IMR-90 (cell line): ENCODE results near the gene AKR1E2. TPM values are rescaled to one million over a fixed set of nuclear protein-coding genes. Genes with fewer than 3 reads are reported as not detected.

Experiments
- ATAC-seq: fragments of 200-7000 bp; cut with Tn5 transposase; 2 replicates; pipeline ENCODE4 v1.9.1; 2020; ENCODE audit warnings: low read depth, mild to moderate bottlenecking, moderate library complexity
- BruUV-seq: library from RNA; stranded (reverse); fragments of 400-500 nt; replicated peaks from 2 replicates; lab custom pipeline; 2021; lab: Mats Ljungman, UMichigan
- CTCF ChIA-PET: fragments of 300-600 bp; formaldehyde crosslinking; extraction: SDS; loops from one replicate; lab custom pipeline; 2021; ENCODE audit warnings: antibody characterized with exemption; lab: Yijun Ruan, JAX
- POLR2A ChIA-PET: fragments of 300-600 bp; sonication (Branson Sonifier 250); formaldehyde crosslinking; loops from one replicate; lab custom pipeline; 2022; ENCODE audit warnings: antibody characterized with exemption; ENCODE audit not compliant: unreplicated experiment; lab: Charles Lee
- DNase-seq: peaks from one replicate; pipeline ENCODE4 v3.0.0; 2013
- H2AFZ ChIP-seq: replicated peaks from 2 replicates; pipeline ENCODE3; 2013; ENCODE audit warnings: low read length, mild to moderate bottlenecking; ENCODE audit not compliant: poor library complexity
- H2AK5ac ChIP-seq: 2 replicates; pipeline ENCODE4 v1.6.1; 2013; ENCODE audit warnings: low read depth, low read length, inconsistent platforms
- H2AK9ac ChIP-seq: replicated peaks from 2 replicates; pipeline ENCODE3; 2013; ENCODE audit warnings: mild to moderate bottlenecking, low read depth, low read length, moderate library complexity; ENCODE audit not compliant: poor library complexity
- H2BK120ac ChIP-seq: 2 replicates; pipeline ENCODE4 v1.6.1; 2013; ENCODE audit warnings: low read depth, low read length, inconsistent platforms
- H2BK15ac ChIP-seq: 3 replicates; pipeline ENCODE4 v1.6.1; 2013; ENCODE audit warnings: low read depth, low read length, inconsistent platforms
- H2BK20ac ChIP-seq: 2 replicates; pipeline ENCODE4 v1.6.1; 2013; ENCODE audit warnings: low read depth, mild to moderate bottlenecking, inconsistent platforms, low read length, moderate library complexity
- H2BK5ac ChIP-seq: 2 replicates; pipeline ENCODE4 v1.6.1; 2013; ENCODE audit warnings: mild to moderate bottlenecking, low read depth, low read length, inconsistent platforms; ENCODE audit not compliant: poor library complexity, severe bottlenecking
- H3K14ac ChIP-seq: replicated peaks from 2 replicates; pipeline ENCODE4 v1.6.1; 2013; ENCODE audit warnings: low read depth, low read length, inconsistent platforms
- H3K18ac ChIP-seq: 2 replicates; pipeline ENCODE4 v1.6.1; 2013; ENCODE audit warnings: low read depth, low read length, control low read depth
- H3K23ac ChIP-seq: 2 replicates; pipeline ENCODE4 v1.6.1; 2013; ENCODE audit warnings: low read depth, low read length, inconsistent platforms
- H3K27ac ChIP-seq: 2 replicates; pipeline ENCODE4 v1.5.1; 2013; ENCODE audit warnings: mild to moderate bottlenecking, control low read depth, low read length; ENCODE audit not compliant: insufficient read depth
- H3K27me3 ChIP-seq: 2 replicates; pipeline ENCODE4 v1.6.1; 2013; ENCODE audit warnings: low read length; ENCODE audit not compliant: control insufficient read depth, insufficient read depth
- H3K36me3 ChIP-seq: 2 replicates; pipeline ENCODE4 v1.6.1; 2013; ENCODE audit warnings: low read length, mixed read lengths; ENCODE audit not compliant: control insufficient read depth, insufficient read depth
- H3K4ac ChIP-seq: 2 replicates; pipeline ENCODE4 v1.6.1; 2013; ENCODE audit warnings: low read depth, low read length, inconsistent platforms
- H3K4me1 ChIP-seq: 2 replicates; pipeline ENCODE4 v1.6.1; 2013; ENCODE audit warnings: low read length, mixed read lengths; ENCODE audit not compliant: control insufficient read depth, insufficient read depth
- H3K4me2 ChIP-seq: 2 replicates; pipeline ENCODE4 v1.6.1; 2013; ENCODE audit warnings: low read depth, mild to moderate bottlenecking, control low read depth, low read length, moderate library complexity
- H3K4me3 ChIP-seq: 2 replicates; pipeline ENCODE4 v1.5.1; 2013; ENCODE audit warnings: low read depth, mild to moderate bottlenecking, control low read depth, low read length, moderate library complexity; ENCODE audit not compliant: insufficient read depth
- H3K56ac ChIP-seq: 2 replicates; pipeline ENCODE4 v1.6.1; 2013; ENCODE audit warnings: low read length, inconsistent platforms; ENCODE audit not compliant: insufficient read depth; ENCODE audit errors: extremely low read depth
- H3K79me1 ChIP-seq, 2 experiments: 2 replicates each; pipeline ENCODE4 v1.6.1; 2013; ENCODE audit warnings: low read length in 2 of 2, inconsistent platforms in 1 of 2, low read depth in 1 of 2
- H3K9ac ChIP-seq: 2 replicates; pipeline ENCODE4 v1.6.1; 2013; ENCODE audit warnings: low read depth, low read length, control low read depth
- H3K9me1 ChIP-seq: 2 replicates; pipeline ENCODE4 v1.6.1; 2013; ENCODE audit warnings: low read length, inconsistent platforms; ENCODE audit not compliant: insufficient read depth
- H3K9me3 ChIP-seq: 2 replicates; pipeline ENCODE4 v1.6.1; 2013; ENCODE audit warnings: low read length; ENCODE audit not compliant: control insufficient read depth, insufficient read depth
- H4K20me1 ChIP-seq: 2 replicates; pipeline ENCODE4 v1.6.1; 2013; ENCODE audit warnings: low read length, inconsistent platforms; ENCODE audit not compliant: insufficient read depth
- H4K5ac ChIP-seq: 2 replicates; pipeline ENCODE4 v1.6.1; 2013; ENCODE audit warnings: mild to moderate bottlenecking, low read depth, low read length, control low read depth
- H4K8ac ChIP-seq, 2 experiments: 2 replicates each; pipeline ENCODE4 v1.6.1; 2013; ENCODE audit warnings: low read depth in 2 of 2, low read length in 2 of 2, control low read depth in 1 of 2, inconsistent platforms in 1 of 2
- H4K91ac ChIP-seq: 2 replicates; pipeline ENCODE4 v1.6.1; 2013; ENCODE audit warnings: low read depth, low read length, inconsistent platforms; ENCODE audit not compliant: insufficient read depth
- BHLHE40 ChIP-seq: fragments of 150-350 bp; IDR thresholded peaks from 2 replicates; pipeline ENCODE4 v1.6.1; 2016; ENCODE audit warnings: mild to moderate bottlenecking, low read depth, low read length
- MAFK ChIP-seq: IDR thresholded peaks from 2 replicates; pipeline ENCODE4 v1.6.1; 2012; ENCODE audit warnings: low read depth, low read length, improper control_type of control experiment
- POLR2A ChIP-seq: IDR thresholded peaks from 2 replicates; pipeline ENCODE4 v1.6.1; 2012; ENCODE audit warnings: mild to moderate bottlenecking, low read depth, low read length
- WGBS, 2 experiments: methylation state at CpG; one replicate each; pipeline versions ENCODE4 v1.1.5 to v1.1.7; 2013; ENCODE audit warnings: missing lambda C conversion rate in 2 of 2; ENCODE audit not compliant: insufficient read length in 1 of 2; ENCODE audit errors: extremely low coverage in 2 of 2; 5-methylcytosine and 5-hydroxymethylcytosine counted together
- dilution Hi-C: fragments of 300-500 bp; cut with HindIII; formaldehyde crosslinking; loops from one replicate; pipeline ENCODE4 v1.14.3; 2018; ENCODE audit warnings: low sequenced_read_pairs; ENCODE audit not compliant: unreplicated experiment
- in situ Hi-C: fragments of 300-500 bp; cut with MboI; formaldehyde crosslinking; loops from 3 replicates; pipeline ENCODE4 v1.14.3; 2019; ENCODE audit warnings: low sequenced_read_pairs, inconsistent platforms, mixed read lengths
- intact Hi-C: fragments of 100-400 bp; cut with micrococcal nuclease; formaldehyde crosslinking; loops from 2 replicates; pipeline ENCODE4 v1.10.0; 2022
- polyA plus RNA-seq, 3 experiments: library from polyadenylated mRNA; depleted of rRNA; stranded (reverse); fragments of >200 nt; gene quantifications; 2 replicates each; pipeline ENCODE4 v1.2.3, GENCODE V29; 2012; ENCODE audit warnings: low replicate concordance in 1 of 3
- total RNA-seq: library from RNA; depleted of rRNA; stranded (reverse); fragments of >200 nt; gene quantifications from 2 replicates; pipeline ENCODE4 v1.2.3, GENCODE V29; 2012

The AKR1E2 gene
- total and polyA plus RNA-seq, 2 of the 4 experiments (the other 2 are of a cell fraction): 1.2 to 3.4 TPM

GRCh38 chr10:4867109-4867519 lies 41.1 kb downstream of the AKR1E2 start:
- H2AK9ac ChIP-seq: no peak overlapping the region
- H4K5ac ChIP-seq: no peak overlapping the region
- no peaks in the 10 kb centered on the region for H3K9me3 ChIP-seq
- BruUV-seq: no TSS peak
- no peak overlapping the region for H4K8ac ChIP-seq
- no peak overlapping the region for H3K56ac ChIP-seq
- H3K4ac ChIP-seq: no peak overlapping the region
- no peak overlapping the region for H3K18ac ChIP-seq
- TF ChIP-seq POLR2A (no peak), BHLHE40 (no peak), MAFK (no peak)
- in situ Hi-C loops (no loop called here), dilution Hi-C loops (no loop called here), intact Hi-C loops (no loop called here)
- POLR2A ChIA-PET: no interaction called here
- no CpG with 5 or more reads among the region's 2 CpGs for WGBS, 2 experiments
- H3K23ac ChIP-seq: no peak overlapping the region
- no peaks in the 10 kb centered on the region for H3K4me1 ChIP-seq
- H2BK20ac ChIP-seq: no peak overlapping the region
- H3K27ac ChIP-seq: no peak overlapping the region
- no peak overlapping the region for H3K14ac ChIP-seq
- no peak overlapping the region for H2BK5ac ChIP-seq
- H3K4me2 ChIP-seq: no peak overlapping the region
- H2BK15ac ChIP-seq: no peak overlapping the region
- CTCF ChIA-PET: no interaction called here
- no peak overlapping the region for H3K9ac ChIP-seq
- no peaks in the 10 kb centered on the region for H3K27me3 ChIP-seq
- no peaks in the 10 kb centered on the region for H3K9me1 ChIP-seq
- ATAC-seq: no peak
- H4K91ac ChIP-seq: no peak overlapping the region
- H2BK120ac ChIP-seq: no peak overlapping the region
- H4K20me1 ChIP-seq: no peaks in the 10 kb centered on the region
- no peak overlapping the region for H2AFZ ChIP-seq
- H3K4me3 ChIP-seq: no peak overlapping the region
- no peaks in the 10 kb centered on the region for H3K36me3 ChIP-seq
- no peak for DNase-seq
- H3K79me1 ChIP-seq: no peaks in the 10 kb centered on the region
- H2AK5ac ChIP-seq: no peak overlapping the region
